Measurements from ENCODE around the gene CORO2B. TPM values are rescaled to one million over a fixed set of nuclear protein-coding genes. Genes with fewer than 3 reads are reported as not detected.

Gene CORO2B
- total and polyA plus RNA-seq, 8 donors, result 3.0 to 27.7 (median 21.0) TPM

DNA sequence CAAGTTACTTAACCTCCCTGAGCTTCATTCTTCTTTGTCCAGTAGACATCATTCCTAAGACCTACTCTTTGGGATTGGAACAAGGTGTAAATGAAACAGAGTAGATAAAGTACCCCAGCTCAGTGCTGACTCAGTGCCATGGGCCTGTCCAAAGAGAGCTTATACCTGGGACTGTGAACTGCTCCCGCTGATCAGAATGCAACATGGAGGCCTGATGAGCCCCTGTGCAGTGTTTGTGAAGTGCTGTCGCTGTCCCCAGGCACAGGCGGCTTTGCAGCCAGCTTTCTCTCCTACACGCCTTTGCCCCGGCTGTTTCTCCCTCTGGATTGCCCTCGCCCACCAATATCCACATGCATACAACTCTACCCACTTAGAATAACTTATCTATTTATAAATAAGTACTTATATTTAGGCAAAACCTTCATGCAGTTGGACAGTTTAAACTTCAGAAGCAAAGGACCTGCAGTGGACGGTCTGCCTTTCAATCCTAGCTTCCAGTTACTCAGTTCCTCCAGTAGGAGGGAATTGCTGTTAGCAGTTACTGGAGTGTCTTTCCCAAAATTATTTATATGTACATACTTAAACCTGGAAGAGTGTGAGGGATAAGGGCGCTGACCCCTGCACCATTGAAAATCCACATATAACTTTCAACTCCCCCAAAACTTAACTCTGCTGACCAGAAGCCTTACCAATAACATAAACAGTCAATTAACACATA, 80.0 kb downstream of the CORO2B start:
- intact Hi-C loops (cut with DNase I), result loop anchor here in 1 of 2 donors (10.0 kb wide), 1 partner anchor 104 kb away; no protein-coding TSS in a partner anchor
- no peak for DNase-seq
- H3K4me1 ChIP-seq, result no peaks in the 10 kb centered on the region
- TF ChIP-seq, protein P1, sequence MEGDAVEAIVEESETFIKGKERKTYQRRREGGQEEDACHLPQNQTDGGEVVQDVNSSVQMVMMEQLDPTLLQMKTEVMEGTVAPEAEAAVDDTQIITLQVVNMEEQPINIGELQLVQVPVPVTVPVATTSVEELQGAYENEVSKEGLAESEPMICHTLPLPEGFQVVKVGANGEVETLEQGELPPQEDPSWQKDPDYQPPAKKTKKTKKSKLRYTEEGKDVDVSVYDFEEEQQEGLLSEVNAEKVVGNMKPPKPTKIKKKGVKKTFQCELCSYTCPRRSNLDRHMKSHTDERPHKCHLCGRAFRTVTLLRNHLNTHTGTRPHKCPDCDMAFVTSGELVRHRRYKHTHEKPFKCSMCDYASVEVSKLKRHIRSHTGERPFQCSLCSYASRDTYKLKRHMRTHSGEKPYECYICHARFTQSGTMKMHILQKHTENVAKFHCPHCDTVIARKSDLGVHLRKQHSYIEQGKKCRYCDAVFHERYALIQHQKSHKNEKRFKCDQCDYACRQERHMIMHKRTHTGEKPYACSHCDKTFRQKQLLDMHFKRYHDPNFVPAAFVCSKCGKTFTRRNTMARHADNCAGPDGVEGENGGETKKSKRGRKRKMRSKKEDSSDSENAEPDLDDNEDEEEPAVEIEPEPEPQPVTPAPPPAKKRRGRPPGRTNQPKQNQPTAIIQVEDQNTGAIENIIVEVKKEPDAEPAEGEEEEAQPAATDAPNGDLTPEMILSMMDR (IDR thresholded peaks at IDR 0.05), result no peak
- no peaks in the 10 kb centered on the region for H3K27me3 ChIP-seq
- H3K4me3 ChIP-seq, result no peak overlapping the region
- no peak for ATAC-seq
- no peaks in the 10 kb centered on the region for H3K9me3 ChIP-seq
- H3K36me3 ChIP-seq, result no peaks in the 10 kb centered on the region
- no peak overlapping the region for H3K27ac ChIP-seq

DNA sequence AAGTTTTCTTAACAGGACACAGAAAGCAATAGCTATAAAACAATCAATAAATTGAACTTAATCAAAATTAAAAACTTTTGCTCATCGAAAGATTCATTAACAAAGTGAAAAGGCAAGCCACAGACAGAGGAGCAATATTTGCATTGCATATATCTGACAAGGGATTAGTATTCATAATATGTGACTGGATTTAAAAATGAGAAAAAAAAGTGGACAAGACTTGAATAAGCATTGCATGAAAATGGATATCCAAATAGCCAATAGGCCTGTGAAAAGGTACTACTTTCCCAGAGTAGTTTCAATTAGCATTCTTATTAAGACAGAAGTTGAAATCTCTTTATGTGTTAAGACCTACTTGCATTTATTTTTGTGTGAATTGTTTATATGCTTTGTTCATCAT, 84.7 kb downstream of the CORO2B start:
- Histone ChIP-seq H3K4me1 (no peaks in the 10 kb centered on the region), H3K27ac (no peak overlapping the region), H3K36me3 (no peaks in the 10 kb centered on the region), H3K9me3 (no peaks in the 10 kb centered on the region), H3K27me3 (no peaks in the 10 kb centered on the region), H3K4me3 (no peak overlapping the region)
- TF ChIP-seq, protein P1 (IDR thresholded peaks at IDR 0.05), result no peak
- no peak for DNase-seq
- no peak for ATAC-seq
- intact Hi-C loops (cut with DNase I), result no loop called here

DNA sequence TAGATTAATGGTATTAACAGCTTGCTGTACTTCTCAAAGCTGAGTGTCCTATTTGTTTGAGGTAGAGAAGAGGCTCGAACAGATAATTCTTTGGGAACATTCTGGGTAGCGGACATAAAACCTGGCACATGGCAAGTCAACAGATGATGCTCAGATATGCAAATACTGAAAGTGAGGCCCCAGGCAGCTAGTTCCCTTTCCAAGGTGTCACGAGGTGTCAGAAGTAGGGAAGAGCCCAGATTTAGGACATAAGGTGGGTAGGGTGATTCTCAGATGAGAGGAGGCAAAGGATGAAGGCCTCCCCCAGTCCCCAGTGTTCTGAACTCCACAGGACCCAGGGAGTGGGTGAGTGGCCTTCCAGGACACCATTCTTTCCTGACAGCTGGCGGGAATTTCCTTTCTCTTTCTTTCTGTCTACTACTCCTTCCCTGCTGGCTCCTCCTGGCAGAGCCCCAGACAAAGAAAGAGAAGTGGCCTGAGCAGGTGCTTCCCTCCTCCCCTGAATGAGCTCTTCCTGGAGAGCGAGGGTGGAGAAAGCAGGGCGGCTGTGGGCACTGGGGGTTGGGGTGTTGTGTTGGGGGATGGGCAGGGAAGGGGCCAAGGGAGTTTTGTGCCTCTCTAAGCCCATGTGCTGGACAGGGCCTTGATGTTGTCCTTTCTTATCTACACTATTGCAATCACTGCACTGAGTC, 87.5 kb downstream of the CORO2B start:
- Histone ChIP-seq H3K36me3 (no peaks in the 10 kb centered on the region), H3K27me3 (no peaks in the 10 kb centered on the region), H3K9me3 (no peaks in the 10 kb centered on the region), H3K4me3 (no peak overlapping the region), H3K4me1 (no peaks in the 10 kb centered on the region), H3K27ac (no peak overlapping the region)
- intact Hi-C loops (cut with DNase I), result no loop called here
- TF ChIP-seq, protein P1 (IDR thresholded peaks at IDR 0.05), result no peak
- ATAC-seq (no peak), DNase-seq (no peak)

DNA sequence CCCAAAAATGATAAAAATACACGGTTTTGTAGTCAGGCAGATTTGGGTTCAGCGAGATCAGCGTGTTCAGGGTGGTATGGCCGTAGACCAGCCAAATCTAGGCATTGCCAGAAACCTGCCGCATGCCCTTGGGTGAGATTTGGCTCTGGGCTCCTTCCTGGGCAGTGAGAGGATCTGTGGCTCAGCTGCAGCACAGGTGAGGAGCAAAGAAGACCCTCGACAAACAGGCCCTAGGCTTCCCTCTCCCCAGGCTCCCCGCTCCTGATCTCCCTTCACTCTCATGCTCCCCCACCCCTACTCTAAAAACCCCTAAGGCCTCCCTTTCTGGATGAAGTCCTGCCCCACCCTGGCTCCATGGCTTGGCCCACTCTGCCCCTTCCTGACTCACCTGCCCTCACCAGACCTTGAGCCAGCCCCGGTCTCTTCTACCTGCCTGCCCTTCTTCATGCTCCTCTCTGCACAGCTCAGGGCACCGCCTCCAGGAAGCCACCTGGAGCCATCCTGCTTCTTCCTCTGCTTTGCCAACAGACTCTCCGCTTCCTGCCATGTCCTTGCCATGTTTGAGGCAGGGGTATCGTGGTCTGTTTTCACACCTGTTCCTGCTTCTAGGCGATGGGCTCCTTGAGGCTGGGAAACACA, 88.1 kb downstream of the CORO2B start:
- H3K4me1 ChIP-seq, result no peaks in the 10 kb centered on the region

More for the DNA sequence above, 88.1 kb downstream of the CORO2B start:
- TF ChIP-seq, protein P1 (IDR thresholded peaks at IDR 0.05), result no peak
- intact Hi-C loops (cut with DNase I), result no loop called here
- H3K27me3 ChIP-seq, result no peaks in the 10 kb centered on the region
- H3K36me3 ChIP-seq, result no peaks in the 10 kb centered on the region
- no peak for DNase-seq
- H3K9me3 ChIP-seq, result no peaks in the 10 kb centered on the region
- H3K27ac ChIP-seq, result no peak overlapping the region
- no peak for ATAC-seq
- no peak overlapping the region for H3K4me3 ChIP-seq
